GM12873 (cell line): ENCODE data around the gene CITED4.

Source experiments
- CTCF ChIP-seq: IDR thresholded peaks from 2 replicates; pipeline ENCODE4 v1.5.1; 2012; ENCODE audit warnings: low read depth, mild to moderate bottlenecking, moderate library complexity, low read length, control low read depth; ENCODE audit not compliant: insufficient read depth; ENCODE audit errors: missing control alignments

CITED4 gene

GRCh38 chr1:40873863-40874472 lies 11.8 kb upstream of the CITED4 start:
- TF ChIP-seq CTCF = no peak

DNA sequence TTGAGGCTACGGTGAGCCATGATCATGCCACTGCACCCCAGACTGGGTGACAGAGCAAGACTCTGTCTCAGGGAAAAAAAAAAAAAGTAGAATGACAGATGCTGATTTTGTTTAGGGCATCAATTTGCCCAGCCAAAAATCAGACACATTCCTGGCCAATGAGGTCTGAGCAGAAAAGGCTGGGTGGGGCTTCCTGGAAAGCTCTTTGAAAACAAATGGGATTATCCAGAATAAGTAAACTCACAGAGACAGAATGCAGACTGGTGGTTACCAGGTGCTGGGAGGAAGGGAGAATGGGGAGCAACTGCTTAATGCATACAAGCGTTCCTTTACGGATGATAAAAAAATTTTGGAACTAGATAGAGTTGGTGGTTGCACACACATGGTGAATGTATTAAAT lies 10.1 kb upstream of the CITED4 start:
- no peak for TF ChIP-seq CTCF

- no peak for TF ChIP-seq CTCF
Observed at GRCh38 chr1:40870135-40870728, 8.1 kb upstream of the CITED4 start.

DNA sequence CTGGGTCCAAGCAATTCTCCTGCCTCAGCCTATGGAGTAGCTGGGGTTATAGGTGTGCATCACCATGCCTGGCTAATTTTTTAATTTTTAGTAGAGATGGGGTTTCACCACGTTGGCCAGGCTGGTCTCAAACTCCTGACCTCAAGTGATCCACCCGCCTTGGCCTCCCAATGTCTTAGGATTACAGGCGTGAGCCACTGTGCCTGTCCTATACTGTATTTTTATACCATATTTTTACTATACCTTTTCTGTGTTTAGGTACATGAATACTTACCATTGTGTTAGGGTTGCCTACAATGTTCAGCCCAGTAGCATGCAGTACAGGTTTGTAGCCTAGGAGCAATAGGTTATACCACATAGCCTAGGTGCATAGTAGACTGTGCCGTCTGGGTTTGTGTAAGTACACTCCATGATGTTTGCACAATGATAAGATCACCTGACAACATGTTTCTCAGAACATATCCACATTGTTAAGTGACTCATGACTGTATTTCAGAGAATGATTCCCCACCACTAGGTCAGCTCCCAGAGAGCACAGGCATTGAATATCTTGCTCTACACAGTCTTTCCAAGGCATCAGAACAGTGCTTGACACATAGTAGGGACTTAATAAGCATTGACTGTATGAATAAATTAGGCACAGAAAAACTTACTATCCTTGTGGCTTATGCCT lies 6.0 kb upstream of the CITED4 start:
- TF ChIP-seq CTCF = no peak

GRCh38 chr1:40861224-40862003 lies 749 bp downstream of the CITED4 start:
- TF ChIP-seq CTCF = no peak

GRCh38 chr1:40860706-40861223 lies 1.4 kb downstream of the CITED4 start:
- TF ChIP-seq CTCF = no peak
